Right lobe of liver (tissue), 4 donors: ENCODE results near the gene SPOCD1.

Experiments used
- POLR2A ChIP-seq: fragments of 450-650 bp; IDR thresholded peaks from one replicate; pipeline ENCODE4 v1.6.1; 2017; ENCODE audit warnings: antibody characterized with exemption, mild to moderate bottlenecking
- TF ChIP-seq, protein P1 (sequence below), 4 donors: fragments of 200-600 bp in 3 of 4; fragments of 450-650 bp in 1 of 4; IDR thresholded peaks; one replicate each; pipeline versions ENCODE4 v1.5.1 to v1.8.0; 2016 to 2022; ENCODE audit warnings: antibody characterized with exemption in 4 of 4, mild to moderate bottlenecking in 2 of 4
- donor health status: DM: no; HTN: no; CAD: no.
- donor health status: DM: no; HTN: no; CAD: no.
- donor health status: DM: no; HTN: yes; CAD: no.

DNA sequence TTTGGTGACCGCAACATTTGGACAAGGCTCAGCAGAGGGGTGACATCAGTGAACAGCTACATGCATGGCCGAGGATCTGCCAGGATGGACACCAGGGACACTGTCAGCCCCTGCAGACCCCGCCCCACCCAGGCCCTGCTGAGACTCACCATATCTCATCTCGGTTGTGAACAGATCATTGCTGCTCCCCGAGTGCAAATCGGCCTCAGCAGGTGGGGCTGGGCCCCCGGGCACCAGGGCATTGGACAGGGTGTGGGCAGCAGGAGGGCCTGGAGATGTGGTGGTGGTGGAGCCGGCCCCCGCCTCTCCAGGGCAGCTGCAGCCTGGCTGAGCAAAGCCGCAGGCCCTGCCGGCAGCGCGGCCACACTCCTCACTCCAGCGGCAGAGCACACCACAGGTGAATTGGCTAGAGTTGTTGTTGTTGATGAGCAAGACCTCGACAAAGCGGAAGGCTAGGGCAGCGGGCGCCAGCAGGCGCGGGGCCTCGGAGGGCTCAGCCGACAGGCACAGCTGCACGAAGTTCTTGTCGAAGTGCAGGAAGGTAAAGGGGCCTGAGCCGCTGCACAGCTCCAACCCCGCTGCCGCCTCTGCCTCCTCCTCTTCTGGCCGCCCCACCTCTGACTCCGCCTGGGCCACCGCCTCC, 59.9 kb downstream of the SPOCD1 start:
- TF ChIP-seq, protein P1, sequence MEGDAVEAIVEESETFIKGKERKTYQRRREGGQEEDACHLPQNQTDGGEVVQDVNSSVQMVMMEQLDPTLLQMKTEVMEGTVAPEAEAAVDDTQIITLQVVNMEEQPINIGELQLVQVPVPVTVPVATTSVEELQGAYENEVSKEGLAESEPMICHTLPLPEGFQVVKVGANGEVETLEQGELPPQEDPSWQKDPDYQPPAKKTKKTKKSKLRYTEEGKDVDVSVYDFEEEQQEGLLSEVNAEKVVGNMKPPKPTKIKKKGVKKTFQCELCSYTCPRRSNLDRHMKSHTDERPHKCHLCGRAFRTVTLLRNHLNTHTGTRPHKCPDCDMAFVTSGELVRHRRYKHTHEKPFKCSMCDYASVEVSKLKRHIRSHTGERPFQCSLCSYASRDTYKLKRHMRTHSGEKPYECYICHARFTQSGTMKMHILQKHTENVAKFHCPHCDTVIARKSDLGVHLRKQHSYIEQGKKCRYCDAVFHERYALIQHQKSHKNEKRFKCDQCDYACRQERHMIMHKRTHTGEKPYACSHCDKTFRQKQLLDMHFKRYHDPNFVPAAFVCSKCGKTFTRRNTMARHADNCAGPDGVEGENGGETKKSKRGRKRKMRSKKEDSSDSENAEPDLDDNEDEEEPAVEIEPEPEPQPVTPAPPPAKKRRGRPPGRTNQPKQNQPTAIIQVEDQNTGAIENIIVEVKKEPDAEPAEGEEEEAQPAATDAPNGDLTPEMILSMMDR (IDR thresholded peaks at IDR 0.05) = no peak
- no peak for TF ChIP-seq POLR2A
